H1 (cell line): ENCODE data around the gene ASXL2. TPM values are rescaled to one million over a fixed set of nuclear protein-coding genes. Genes with fewer than 3 reads are reported as not detected.

ENCODE experiments used
- CTCF ChIA-PET: fragments of 300-600 bp; sonication (Branson Sonifier 250); formaldehyde crosslinking; loops from one replicate; lab custom pipeline; 2021; ENCODE audit not compliant: partially characterized antibody; lab: Charles Lee
- POLR2A ChIA-PET: fragments of 300-600 bp; sonication (Branson Sonifier 250); formaldehyde crosslinking; loops from one replicate; lab custom pipeline; 2021; ENCODE audit warnings: inconsistent platforms; ENCODE audit not compliant: partially characterized antibody; lab: Charles Lee
- DNase-seq, 2 experiments: peaks; one replicate each; pipeline versions ENCODE4 v3.0.0 to v3.0.0-alpha.2; 2010 to 2022; ENCODE audit warnings: low spot score in 2 of 2, low read depth in 1 of 2, mixed read lengths in 1 of 2
- FAIRE-seq: peaks from 2 replicates; lab custom pipeline; 2011; peaks lifted over from hg19 to GRCh38; lab: Jason Lieb, UNC
- H2AFZ ChIP-seq: 2 replicates; pipeline ENCODE4 v1.8.1; 2012; ENCODE audit warnings: low read length, inconsistent platforms
- H2AK5ac ChIP-seq: 2 replicates; pipeline ENCODE4 v1.6.1; 2013; ENCODE audit warnings: low read depth, low read length
- H2BK120ac ChIP-seq: replicated peaks from 2 replicates; pipeline ENCODE3; 2013; ENCODE audit warnings: low read depth, low read length, inconsistent platforms
- H2BK12ac ChIP-seq: 2 replicates; pipeline ENCODE4 v1.6.1; 2013; ENCODE audit warnings: low read depth, low read length
- H2BK15ac ChIP-seq: 2 replicates; pipeline ENCODE4 v1.6.1; 2013; ENCODE audit warnings: low read length
- H2BK20ac ChIP-seq: 2 replicates; pipeline ENCODE4 v1.6.1; 2013; ENCODE audit warnings: low read length
- H2BK5ac ChIP-seq: 2 replicates; pipeline ENCODE4 v1.6.1; 2013; ENCODE audit warnings: low read depth, low read length
- H3K14ac ChIP-seq: 2 replicates; pipeline ENCODE4 v1.6.1; 2013; ENCODE audit warnings: inconsistent platforms; ENCODE audit not compliant: insufficient read length
- H3K18ac ChIP-seq: 2 replicates; pipeline ENCODE4 v1.6.1; 2013; ENCODE audit warnings: low read length; ENCODE audit errors: extremely low read depth
- H3K23ac ChIP-seq: 2 replicates; pipeline ENCODE4 v1.6.1; 2013; ENCODE audit warnings: inconsistent platforms; ENCODE audit not compliant: insufficient read length
- H3K23me2 ChIP-seq: 2 replicates; pipeline ENCODE4 v1.6.1; 2013; ENCODE audit warnings: low read depth, low read length
- H3K27ac ChIP-seq: 2 replicates; pipeline ENCODE4 v1.6.1; 2011; ENCODE audit warnings: low read depth, low read length, inconsistent platforms
- H3K27me3 ChIP-seq, 4 experiments: replicated peaks in 1 of 4; 1 replicate in 1 of 4; 2 replicates in 3 of 4; pipeline versions ENCODE4 v1.6.1 to v1.8.1; 2011 to 2013; ENCODE audit warnings: low read length in 3 of 4, mild to moderate bottlenecking in 3 of 4, inconsistent platforms in 2 of 4, mixed read lengths in 2 of 4, moderate library complexity in 1 of 4; ENCODE audit not compliant: control insufficient read depth in 3 of 4, insufficient read depth in 3 of 4; ENCODE audit errors: extremely low read depth in 1 of 4
- H3K36me3 ChIP-seq, 4 experiments: 2 replicates each; pipeline versions ENCODE4 v1.6.1 to v1.8.1; 2011 to 2013; ENCODE audit warnings: mild to moderate bottlenecking in 4 of 4, low read length in 3 of 4, moderate library complexity in 2 of 4, control low read depth in 1 of 4, inconsistent platforms in 1 of 4; ENCODE audit not compliant: insufficient read depth in 4 of 4, control insufficient read depth in 2 of 4
- H3K4ac ChIP-seq: replicated peaks from 2 replicates; pipeline ENCODE3; 2013; ENCODE audit warnings: low read length, low read depth, mixed read lengths, inconsistent platforms; ENCODE audit not compliant: insufficient read length
- H3K4me1 ChIP-seq, 4 experiments: replicated peaks in 1 of 4; 1 replicate in 1 of 4; 2 replicates in 3 of 4; pipeline versions ENCODE4 v1.6.1 to v1.8.1; 2011 to 2013; ENCODE audit warnings: low read length in 3 of 4, inconsistent platforms in 2 of 4, mixed read lengths in 1 of 4; ENCODE audit not compliant: insufficient read depth in 4 of 4, control insufficient read depth in 3 of 4
- H3K4me2 ChIP-seq, 2 experiments: 2 replicates each; pipeline versions ENCODE4 v1.6.1 to v1.8.1; 2011 to 2013; ENCODE audit warnings: low read depth in 2 of 2, low read length in 2 of 2, control low read depth in 1 of 2, inconsistent platforms in 1 of 2, mild to moderate bottlenecking in 1 of 2; ENCODE audit not compliant: insufficient read depth in 1 of 2
- H3K4me3 ChIP-seq, 4 experiments: fragments of 200-600, 300-600 bp in 1 of 4; sonication (generic), shearing (Covaris generic), sonication (Bioruptor Twin) in 1 of 4; 2 replicates each; pipeline versions ENCODE4 v1.5.1 to v1.8.1; 2011 to 2016; ENCODE audit warnings: low read length in 4 of 4, low read depth in 3 of 4, control low read depth in 2 of 4, inconsistent platforms in 2 of 4, mild to moderate bottlenecking in 2 of 4, mixed read lengths in 1 of 4, moderate library complexity in 1 of 4; ENCODE audit not compliant: insufficient read depth in 2 of 4; ENCODE audit errors: extremely low read depth in 1 of 4
- H3K56ac ChIP-seq: replicated peaks from 2 replicates; pipeline ENCODE3; 2013; ENCODE audit warnings: low read depth, mild to moderate bottlenecking, mixed read lengths, low read length, inconsistent platforms; ENCODE audit not compliant: insufficient read length
- H3K79me1 ChIP-seq: 2 replicates; pipeline ENCODE4 v1.6.1; 2013; ENCODE audit warnings: low read depth, low read length, control low read depth
- H3K79me2 ChIP-seq, 2 experiments: 2 replicates each; pipeline versions ENCODE4 v1.6.1 to v1.8.1; 2012 to 2013; ENCODE audit warnings: low read length in 2 of 2, mild to moderate bottlenecking in 2 of 2, inconsistent platforms in 1 of 2; ENCODE audit not compliant: insufficient read depth in 2 of 2, control insufficient read depth in 1 of 2
- H3K9ac ChIP-seq, 4 experiments: replicated peaks in 1 of 4; 1 replicate in 1 of 4; 2 replicates in 3 of 4; pipeline versions ENCODE4 v1.6.1 to v1.8.1; 2011 to 2013; ENCODE audit warnings: low read depth in 3 of 4, low read length in 3 of 4, control low read depth in 2 of 4, mild to moderate bottlenecking in 2 of 4, moderate library complexity in 2 of 4, inconsistent platforms in 1 of 4; ENCODE audit errors: extremely low read depth in 1 of 4
- H3K9me3 ChIP-seq, 2 experiments: 2 replicates each; pipeline versions ENCODE4 v1.6.1 to v1.8.1; 2012 to 2013; ENCODE audit warnings: mild to moderate bottlenecking in 2 of 2, moderate library complexity in 2 of 2, control low read depth in 1 of 2, inconsistent platforms in 1 of 2, low read depth in 1 of 2, low read length in 1 of 2, mixed read lengths in 1 of 2; ENCODE audit not compliant: insufficient read depth in 2 of 2
- H4K20me1 ChIP-seq, 2 experiments: replicated peaks in 1 of 2; 2 replicates each; pipeline versions ENCODE3 to v1.8.1; 2011 to 2013; ENCODE audit warnings: inconsistent platforms in 2 of 2, low read length in 2 of 2, mild to moderate bottlenecking in 1 of 2; ENCODE audit not compliant: insufficient read depth in 2 of 2, control insufficient read depth in 1 of 2
- H4K5ac ChIP-seq: 2 replicates; pipeline ENCODE4 v1.6.1; 2013; ENCODE audit warnings: low read length, low read depth, mixed read lengths, inconsistent platforms; ENCODE audit not compliant: insufficient read length
- H4K8ac ChIP-seq: 2 replicates; pipeline ENCODE4 v1.8.0; 2013; ENCODE audit warnings: mild to moderate bottlenecking, moderate library complexity, low read length, inconsistent platforms; ENCODE audit not compliant: insufficient read depth; ENCODE audit errors: extremely low read depth
- H4K91ac ChIP-seq: replicated peaks from 2 replicates; pipeline ENCODE3; 2013; ENCODE audit warnings: low read length, mixed read lengths, inconsistent platforms; ENCODE audit not compliant: insufficient read length
- CTBP2 ChIP-seq: IDR thresholded peaks from 2 replicates; pipeline ENCODE4 v1.7.0; 2011; ENCODE audit warnings: borderline replicate concordance, mild to moderate bottlenecking, moderate library complexity, mixed read lengths, low read length; ENCODE audit not compliant: insufficient read depth, insufficient read length
- EP300 ChIP-seq, 2 experiments: IDR thresholded peaks; 1 replicate in 1 of 2; 2 replicates in 1 of 2; pipeline ENCODE4 v1.6.1; 2011 to 2012; ENCODE audit warnings: low read depth in 2 of 2, low read length in 2 of 2, mild to moderate bottlenecking in 2 of 2, borderline replicate concordance in 1 of 2, inconsistent platforms in 1 of 2, moderate library complexity in 1 of 2
- KDM1A ChIP-seq: fragments of 200-600, 300-600 bp; sonication (generic); IDR thresholded peaks from 2 replicates; pipeline ENCODE4 v1.7.1; 2016; ENCODE audit warnings: mild to moderate bottlenecking, low read length, borderline replicate concordance
- NANOG ChIP-seq: IDR thresholded peaks from 2 replicates; pipeline ENCODE4 v1.6.1; 2011; ENCODE audit warnings: low read length, low read depth, mild to moderate bottlenecking, inconsistent platforms; ENCODE audit not compliant: insufficient read depth, poor library complexity, severe bottlenecking
- POU5F1 ChIP-seq: IDR thresholded peaks from 2 replicates; pipeline ENCODE4 v1.6.1; 2011; ENCODE audit warnings: low read depth, mild to moderate bottlenecking, low read length, moderate library complexity
- RNF2 ChIP-seq: fragments of 200-900, 300-1000 bp; sonication (generic); IDR thresholded peaks from 2 replicates; pipeline ENCODE4 v1.7.1; 2016; ENCODE audit warnings: borderline replicate concordance, low read depth, mild to moderate bottlenecking, antibody characterized with exemption, low read length; ENCODE audit not compliant: poor library complexity, severe bottlenecking; ENCODE audit errors: missing control alignments
- SIN3A ChIP-seq, 2 experiments: IDR thresholded peaks in 1 of 2; conservative IDR thresholded peaks in 1 of 2; 2 replicates each; pipeline ENCODE4 v1.6.1; 2011 to 2012; ENCODE audit warnings: low read length in 2 of 2, improper control_type of control experiment in 1 of 2, low read depth in 1 of 2, mild to moderate bottlenecking in 1 of 2
- WGBS, 2 experiments: shearing (Covaris generic) in 1 of 2; methylation state at CpG; one replicate each; pipeline versions ENCODE4 v1.1.6 to v1.1.7; 2013 to 2015; ENCODE audit warnings: low lambda C conversion rate in 2 of 2, mixed read lengths in 2 of 2, inconsistent platforms in 1 of 2, low coverage in 1 of 2, missing lambda C conversion rate in 1 of 2; ENCODE audit not compliant: insufficient replicate concordance in 2 of 2, insufficient coverage in 1 of 2, insufficient read length in 1 of 2; ENCODE audit errors: extremely low coverage in 1 of 2, missing lambda C conversion rate in 1 of 2; 5-methylcytosine and 5-hydroxymethylcytosine counted together
- polyA plus RNA-seq, 7 experiments: library from polyadenylated mRNA; depleted of rRNA in 3 of 7; stranded (reverse) in 5 of 7; unstranded in 2 of 7; fragments of >200 nt in 5 of 7; fragments of 200-250 nt in 2 of 7; gene quantifications; 1 replicate in 5 of 7; 2 replicates in 1 of 7; 4 replicates in 1 of 7; pipeline versions ENCODE4 v1.2.1 to v1.2.3, GENCODE V29; 2011 to 2013; ENCODE audit warnings: missing spikeins in 2 of 7, mixed read lengths in 2 of 7
- total RNA-seq: library from RNA; stranded (reverse); fragmentation: NEBNext Ultra II Directional; extraction: Animal tissue kit (Norgen Biotek cat#: 25700); gene quantifications from 2 replicates; pipeline ENCODE4 v1.2.1, GENCODE V29; 2021
- TF ChIP-seq, protein P1 (sequence below): IDR thresholded peaks from 2 replicates; pipeline ENCODE4 v1.6.1; 2012; ENCODE audit warnings: inconsistent platforms
- TF ChIP-seq, protein P2 (sequence below): IDR thresholded peaks from 2 replicates; pipeline ENCODE4 v1.6.1; 2012; ENCODE audit warnings: inconsistent platforms

Gene ASXL2
- total and polyA plus RNA-seq, 2 of the 8 experiments (the other 6 are each of a cell fraction or from before 2014, with no cell fraction given) = 7.2 to 41.3 TPM

DNA sequence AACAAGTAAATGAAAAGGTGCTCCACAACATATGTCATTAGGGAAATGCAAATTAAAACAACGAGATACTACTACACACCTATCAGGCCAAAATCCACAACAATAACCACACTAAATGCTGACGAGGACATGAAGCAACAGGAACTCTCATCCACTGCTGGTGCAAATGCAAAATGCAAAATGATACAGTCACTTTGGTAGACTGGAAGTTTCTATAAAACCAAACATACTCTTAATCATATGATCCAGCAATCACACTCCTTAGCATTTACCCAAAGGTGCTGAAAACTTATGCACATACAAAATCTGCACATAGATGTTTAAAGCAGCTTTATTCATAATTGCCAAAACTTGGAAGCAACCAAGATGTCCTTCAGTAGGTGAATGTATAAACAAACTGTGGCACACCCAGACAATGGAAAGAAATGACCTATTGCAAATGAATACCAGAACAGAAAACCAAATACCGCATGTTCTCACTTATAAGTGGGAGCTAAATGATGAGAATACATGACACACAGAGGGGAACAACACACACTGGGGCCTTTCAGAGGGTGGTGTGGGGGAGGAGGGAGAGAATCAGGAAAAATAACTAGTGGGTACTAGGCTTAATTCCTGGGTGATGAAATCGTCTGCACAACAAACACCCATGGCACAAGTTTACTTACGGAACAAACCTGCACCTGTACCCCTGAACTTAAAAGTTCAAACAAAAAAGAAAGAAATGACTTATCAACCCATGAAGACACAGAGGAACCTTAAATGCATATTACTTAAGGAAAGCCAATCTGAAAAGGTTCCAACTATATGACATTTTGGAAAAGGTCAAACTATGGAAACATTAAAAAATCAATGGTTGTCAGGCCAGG is 80.4 kb downstream of the ASXL2 start:
- Histone ChIP-seq H2AFZ (no peak overlapping the region), H2AK5ac (no peak overlapping the region), H3K56ac (no peak overlapping the region), H2BK120ac (no peak overlapping the region), H3K9me3 (no peaks in the 10 kb centered on the region), H3K4me3 (no peak overlapping the region), H3K23me2 (no peaks in the 10 kb centered on the region), H4K20me1 (no peaks in the 10 kb centered on the region), H3K4me1 (no peaks in the 10 kb centered on the region), H3K4me2 (no peak overlapping the region), H4K8ac (no peak overlapping the region), H2BK12ac (no peak overlapping the region), H4K91ac (no peak overlapping the region), H2BK5ac (no peak overlapping the region), H2BK20ac (no peak overlapping the region), H3K14ac (no peak overlapping the region), H4K5ac (no peak overlapping the region), H3K79me1 (no peaks in the 10 kb centered on the region), H3K27me3 (no peaks in the 10 kb centered on the region), H3K4ac (no peak overlapping the region), H3K18ac (no peak overlapping the region), H3K27ac (no peak overlapping the region), H3K79me2 (no peaks in the 10 kb centered on the region), H3K9ac (no peak overlapping the region), H3K23ac (no peak overlapping the region), H3K36me3 (peaks cover 0 to 15% (median 9%) of the 10 kb centered on the region in 4 experiments; a peak in 6 of 8 replicates), H2BK15ac (no peak overlapping the region)
- WGBS, 2 experiments = 97% methylated on average over 5 of the region's 5 CpGs; no CpG with 5 or more reads in 1 of the 2 experiments
- ChIA-PET CTCF (interaction anchor here (1.0 kb wide), 1 partner anchor 11 kb away, joined by 4 read pairs; no protein-coding TSS in a partner anchor), POLR2A (interaction anchor here (0.7 kb wide), 1 partner anchor 44 kb away, joined by 3 read pairs; no protein-coding TSS in a partner anchor)
- DNase-seq (no peak), FAIRE-seq (no peak)
- TF ChIP-seq KDM1A (no peak), NANOG (no peak), EP300 (IDR thresholded peaks at IDR 0.05; ENCODE audit: borderline replicate concordance in 1 of 2, low read depth in 2 of 2, low read length in 2 of 2) (no peak), CTBP2 (no peak), SIN3A (conservative IDR thresholded peaks at IDR 0.05 in 1 of 2, IDR thresholded peaks at IDR 0.05 in 1 of 2; ENCODE audit: low read depth in 1 of 2, low read length in 2 of 2) (no peak), RNF2 (no peak), POU5F1 (no peak)
- TF ChIP-seq, protein P1, sequence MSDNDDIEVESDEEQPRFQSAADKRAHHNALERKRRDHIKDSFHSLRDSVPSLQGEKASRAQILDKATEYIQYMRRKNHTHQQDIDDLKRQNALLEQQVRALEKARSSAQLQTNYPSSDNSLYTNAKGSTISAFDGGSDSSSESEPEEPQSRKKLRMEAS = no peak
- TF ChIP-seq, protein P2, sequence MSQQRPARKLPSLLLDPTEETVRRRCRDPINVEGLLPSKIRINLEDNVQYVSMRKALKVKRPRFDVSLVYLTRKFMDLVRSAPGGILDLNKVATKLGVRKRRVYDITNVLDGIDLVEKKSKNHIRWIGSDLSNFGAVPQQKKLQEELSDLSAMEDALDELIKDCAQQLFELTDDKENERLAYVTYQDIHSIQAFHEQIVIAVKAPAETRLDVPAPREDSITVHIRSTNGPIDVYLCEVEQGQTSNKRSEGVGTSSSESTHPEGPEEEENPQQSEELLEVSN = no peak
